Coronary artery (tissue), 2 donors: Measurements from ENCODE around the gene SLC27A1.

ENCODE experiments used
- DNase-seq: peaks from one replicate; pipeline ENCODE4 v3.0.0-alpha.2; 2017; ENCODE audit warnings: low spot score
- H3K27ac ChIP-seq, 2 donors: fragments of 200-600 bp; sonication (generic); one replicate each; pipeline ENCODE4 v1.5.1; 2016 to 2019
- H3K4me3 ChIP-seq: fragments of 200-600 bp; sonication (generic); 2 replicates; pipeline ENCODE4 v1.5.1; 2016; ENCODE audit warnings: mild to moderate bottlenecking, moderate library complexity
- CTCF ChIP-seq: fragments of 200-600 bp; sonication (generic); IDR thresholded peaks from one replicate; pipeline ENCODE4 v1.5.1; 2019; ENCODE audit warnings: antibody characterized with exemption

SLC27A1 gene

GRCh38 chr19:17532557-17532956 lies 62.2 kb downstream of the SLC27A1 start:
- TF ChIP-seq CTCF, result no peak
- H3K4me3 ChIP-seq, result no peak overlapping the region
- no peak for DNase-seq
- no peak overlapping the region for H3K27ac ChIP-seq

DNA sequence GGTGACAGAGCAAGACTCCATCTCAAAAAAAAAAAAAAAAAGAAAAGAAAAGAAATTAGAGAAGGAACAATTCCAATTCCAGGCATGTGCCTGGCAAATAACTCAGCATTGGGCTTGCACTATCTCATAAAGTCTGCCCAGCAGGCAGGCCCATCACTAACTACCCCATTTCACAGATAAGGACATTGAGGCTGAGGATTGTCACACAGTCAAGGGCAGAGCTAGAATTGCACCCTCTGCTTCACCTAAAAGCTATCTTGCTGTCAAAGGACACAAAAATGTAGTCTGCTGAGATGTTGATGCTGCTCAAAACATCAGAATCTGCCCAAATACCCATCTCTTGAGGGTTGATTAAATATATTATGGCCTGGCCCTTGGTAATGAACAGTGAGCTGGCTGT lies 64.4 kb downstream of the SLC27A1 start:
- Histone ChIP-seq H3K4me3 (no peak overlapping the region), H3K27ac (no peak overlapping the region)
- DNase-seq, result no peak
- no peak for TF ChIP-seq CTCF

GRCh38 chr19:17536955-17537354 lies 66.6 kb downstream of the SLC27A1 start:
- Histone ChIP-seq H3K4me3 (no peak overlapping the region), H3K27ac (no peak overlapping the region)
- no peak for DNase-seq
- no peak for TF ChIP-seq CTCF

DNA sequence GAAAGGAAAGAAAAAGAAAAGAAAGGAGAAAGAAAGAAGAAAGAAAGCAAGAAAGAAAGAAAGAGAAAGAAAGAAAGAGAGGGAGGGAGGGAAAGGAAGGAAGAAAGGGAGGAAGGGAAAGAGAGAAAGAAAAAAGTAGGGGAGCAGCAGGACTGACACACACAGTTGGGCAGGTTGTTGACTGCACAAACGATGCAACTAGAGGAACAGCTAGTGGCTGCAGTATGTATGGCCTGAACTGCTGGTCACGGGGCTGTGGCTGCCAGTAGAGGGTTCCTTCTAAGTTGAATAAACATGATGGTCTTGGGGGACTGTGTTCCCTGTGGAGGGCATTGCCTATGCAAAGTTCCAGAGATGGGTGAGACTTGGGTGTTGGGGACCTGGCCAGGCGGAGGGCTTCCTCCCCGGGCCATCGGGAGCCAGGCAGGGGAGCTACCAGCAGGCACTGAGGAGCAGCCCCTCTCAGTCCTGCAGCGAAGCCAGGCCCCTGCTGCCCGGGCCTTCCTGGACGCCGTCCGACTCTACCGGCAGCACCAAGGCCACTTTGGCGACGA lies 68.4 kb downstream of the SLC27A1 start:
- TF ChIP-seq CTCF, result no peak
- DNase-seq, result no peak
- Histone ChIP-seq H3K27ac (no peak overlapping the region), H3K4me3 (peak overlapping the region; percentile 67)

- TF ChIP-seq CTCF, result no peak
- H3K4me3 ChIP-seq, result peak overlapping the region; percentile 67
- DNase-seq, result peak; percentile 87
- H3K27ac ChIP-seq, result peak overlapping the region in 1 of 2 donors; percentile 42
Measured at GRCh38 chr19:17539238-17540117, 69.2 kb downstream of the SLC27A1 start.

DNA sequence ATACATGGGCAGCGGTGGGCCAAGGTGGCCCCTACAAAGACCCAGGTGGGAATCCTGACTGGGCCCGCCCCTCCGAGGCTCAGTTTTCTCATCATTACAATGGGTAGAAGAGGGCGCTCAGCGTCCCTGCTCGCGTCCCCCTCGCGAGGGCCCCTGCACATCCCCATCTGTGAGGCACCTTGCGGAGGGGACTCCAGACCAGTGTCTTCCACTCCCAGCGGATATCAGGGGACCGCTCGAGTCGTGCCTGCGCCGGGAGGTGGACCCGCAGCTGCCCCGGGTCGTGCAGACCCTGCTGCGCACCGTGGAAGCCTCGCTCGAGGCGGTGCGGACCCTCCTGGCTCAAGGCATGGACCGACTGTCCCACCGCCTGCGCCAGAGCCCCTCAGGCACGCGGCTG lies 69.8 kb downstream of the SLC27A1 start:
- Histone ChIP-seq H3K27ac (no peak overlapping the region), H3K4me3 (no peak overlapping the region)
- TF ChIP-seq CTCF, result no peak
- DNase-seq, result no peak

DNA sequence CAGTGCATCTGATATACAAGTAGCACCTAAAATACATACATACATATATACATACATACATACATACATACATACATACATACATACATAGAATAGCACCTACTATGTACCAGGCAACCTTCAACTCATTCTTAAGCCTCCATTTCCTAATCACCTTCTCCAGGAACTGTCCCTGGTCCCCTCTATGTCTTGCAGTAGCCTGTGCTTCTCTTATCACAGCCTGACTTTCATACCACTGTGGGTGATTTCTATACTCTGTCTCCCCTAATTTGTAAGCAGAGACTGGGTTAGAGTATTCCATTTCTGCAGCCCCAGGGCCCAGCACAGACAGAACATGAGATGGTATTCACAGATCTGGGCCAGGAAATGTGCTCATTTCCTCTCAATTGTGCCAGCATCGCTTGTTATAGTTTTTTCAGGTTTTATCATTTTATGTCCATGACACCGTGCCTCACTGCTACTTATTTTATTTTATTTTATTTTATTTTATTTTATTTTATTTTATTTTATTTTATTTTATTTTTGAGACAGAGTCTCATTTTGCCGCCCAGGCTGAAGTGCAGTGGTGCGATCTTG lies 70.9 kb downstream of the SLC27A1 start:
- no peak overlapping the region for H3K4me3 ChIP-seq
- H3K27ac ChIP-seq, result no peak overlapping the region
- DNase-seq, result no peak
- TF ChIP-seq CTCF, result no peak
